GM19455 (cell line): ENCODE measurements around the gene SHROOM2.

Experiments
- ATAC-seq: cut with Tn5 transposase; IDR thresholded peaks from one replicate; pipeline ENCODE4 v1.9.1; 2021; ENCODE audit not compliant: unreplicated experiment

The SHROOM2 gene

DNA sequence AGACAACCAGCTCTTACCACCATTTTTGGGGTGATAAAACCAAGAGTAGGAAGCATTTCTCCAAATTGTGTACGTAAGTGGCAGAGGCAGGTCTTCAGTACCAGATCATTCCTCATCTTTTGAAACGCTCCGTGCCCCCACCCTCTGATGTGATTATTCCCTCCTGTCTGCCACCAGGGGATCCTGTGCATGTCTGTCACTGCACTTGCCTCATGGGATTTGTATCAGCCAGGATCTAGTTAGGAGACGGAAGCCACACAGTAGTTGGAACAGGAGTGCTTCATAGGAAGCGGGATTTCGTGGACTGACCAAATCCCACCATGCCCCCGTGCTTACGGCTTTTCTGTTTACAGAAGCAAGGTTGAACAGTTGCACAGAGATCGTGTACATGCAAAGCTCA lies 75.5 kb downstream of the SHROOM2 start:
- ATAC-seq, result no peak

DNA sequence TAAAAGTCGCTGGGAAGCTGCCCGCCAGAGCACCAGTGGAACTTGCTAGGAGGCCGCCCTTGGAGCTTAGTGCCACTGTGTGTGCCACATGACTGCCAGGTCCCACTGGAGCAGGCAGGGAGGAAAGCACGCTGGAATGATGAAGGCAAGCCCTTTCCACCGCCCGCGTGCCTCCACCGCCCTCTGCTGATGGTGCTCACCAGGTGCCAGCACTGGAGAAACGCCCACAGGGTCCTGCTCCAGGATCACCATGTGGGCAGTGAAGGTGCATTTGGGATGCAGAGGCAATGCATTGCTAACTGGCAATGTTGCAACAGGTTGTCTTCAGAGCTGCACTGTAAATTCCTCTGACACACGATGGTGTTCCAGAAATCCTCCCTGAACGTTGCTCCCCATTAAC lies 76.3 kb downstream of the SHROOM2 start:
- ATAC-seq, result no peak

DNA sequence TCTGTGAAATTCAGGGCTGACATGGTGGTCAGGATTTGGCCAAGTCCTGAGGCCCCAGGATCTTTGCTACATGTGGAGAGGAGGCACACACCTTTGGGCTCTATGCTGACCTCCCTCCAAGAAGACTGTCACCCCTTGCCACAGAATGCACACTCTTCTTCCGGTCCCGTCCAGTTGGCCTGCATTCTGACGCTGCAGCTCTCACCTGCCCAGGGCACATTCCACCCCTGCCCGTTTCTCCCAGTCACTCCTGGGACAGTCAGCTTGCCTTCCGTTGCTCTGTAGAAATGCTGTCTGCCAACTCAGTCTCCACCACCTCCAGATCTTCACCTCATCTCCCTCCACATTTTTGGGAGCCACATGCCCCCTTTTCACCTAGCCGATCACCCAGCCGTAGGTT lies 76.7 kb downstream of the SHROOM2 start:
- no peak for ATAC-seq

DNA sequence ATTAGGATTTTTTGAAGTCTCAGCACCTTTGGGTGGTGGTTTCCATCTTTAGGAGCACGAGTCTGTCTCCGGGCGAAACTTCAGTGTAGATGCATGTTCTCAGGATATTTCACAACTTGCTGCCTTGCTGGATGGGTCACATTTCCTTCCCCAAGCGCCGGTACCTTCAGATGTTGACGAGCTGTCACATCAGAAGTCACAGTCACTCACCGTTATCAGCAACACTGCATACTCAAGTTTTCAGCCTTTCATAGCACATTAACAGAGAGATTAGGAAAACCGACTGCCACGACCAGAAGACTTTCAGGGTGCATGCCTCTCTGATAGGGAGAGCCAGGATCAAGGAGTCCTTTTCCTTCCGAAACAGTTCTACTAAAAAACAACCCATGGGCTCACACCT lies 77.8 kb downstream of the SHROOM2 start:
- no peak for ATAC-seq

DNA sequence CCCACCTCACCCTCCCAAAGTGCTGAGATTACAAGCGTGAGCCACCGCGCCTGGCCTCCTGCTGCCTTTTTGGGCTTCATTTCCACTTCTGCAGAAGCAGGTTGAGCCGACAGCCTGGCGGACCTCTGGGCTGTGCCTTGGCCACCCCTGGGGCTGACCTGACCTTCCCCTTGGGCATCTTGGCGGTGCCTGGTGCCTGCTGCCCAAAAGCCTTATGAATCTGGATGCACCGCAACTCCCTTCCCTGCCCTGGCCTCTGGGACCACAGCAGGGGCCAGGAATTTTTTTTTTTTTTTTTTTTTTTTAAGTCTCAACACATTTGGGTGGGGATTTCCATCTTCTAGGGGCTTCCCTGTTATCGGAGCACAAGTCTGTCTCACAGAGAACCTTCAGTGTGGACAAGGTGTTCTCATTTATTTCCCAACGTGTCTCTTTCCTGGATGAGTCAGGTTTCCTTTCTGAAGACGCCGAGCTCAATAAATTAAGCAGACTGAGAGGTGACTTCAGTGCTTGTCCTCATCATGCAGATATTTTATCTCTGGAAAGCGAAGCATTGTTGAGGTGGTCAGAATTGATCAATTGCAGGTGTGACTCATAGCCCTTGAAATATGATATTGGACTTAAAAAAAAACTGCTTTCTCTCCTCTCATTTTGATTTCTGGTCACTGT lies 79.7 kb downstream of the SHROOM2 start:
- no peak for ATAC-seq

DNA sequence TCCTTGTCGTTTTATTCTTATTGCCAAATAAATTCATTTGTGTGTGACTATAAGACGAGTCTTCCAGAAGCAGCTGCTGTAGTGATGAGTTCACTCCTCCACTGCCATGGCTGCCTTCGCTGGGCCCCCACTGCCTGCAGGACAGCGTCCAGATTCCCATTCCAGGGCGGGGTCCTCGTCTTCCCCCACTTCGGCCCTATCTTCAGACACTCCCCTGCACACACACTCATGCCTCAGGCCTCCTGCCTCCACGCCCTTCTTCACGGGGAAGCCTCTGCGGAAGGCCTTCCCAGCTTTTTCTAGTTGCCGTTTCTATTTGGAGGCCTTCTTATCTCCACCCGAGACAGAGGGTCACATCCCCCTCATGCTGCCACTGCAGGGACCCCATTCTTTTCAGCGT lies 80.4 kb downstream of the SHROOM2 start:
- ATAC-seq, result no peak

DNA sequence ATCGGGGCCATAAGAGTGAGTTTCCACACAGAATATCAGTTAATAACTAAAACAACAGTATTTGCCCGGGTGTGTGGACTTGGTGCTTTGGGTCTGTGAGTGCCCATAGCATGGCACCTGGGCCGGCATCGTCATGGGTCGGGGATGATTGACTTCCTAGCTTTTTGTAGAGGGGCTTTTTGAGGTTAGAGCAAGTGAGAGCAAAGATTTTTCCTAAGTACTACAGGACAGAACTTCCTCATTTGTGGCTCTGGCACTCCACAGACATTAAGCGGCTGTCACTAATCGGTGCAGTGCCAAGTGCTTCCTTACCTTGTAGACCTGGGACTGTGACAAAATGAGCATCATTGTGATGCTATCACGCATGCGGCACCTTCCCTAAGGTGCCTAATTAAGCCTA lies 81.0 kb downstream of the SHROOM2 start:
- no peak for ATAC-seq

DNA sequence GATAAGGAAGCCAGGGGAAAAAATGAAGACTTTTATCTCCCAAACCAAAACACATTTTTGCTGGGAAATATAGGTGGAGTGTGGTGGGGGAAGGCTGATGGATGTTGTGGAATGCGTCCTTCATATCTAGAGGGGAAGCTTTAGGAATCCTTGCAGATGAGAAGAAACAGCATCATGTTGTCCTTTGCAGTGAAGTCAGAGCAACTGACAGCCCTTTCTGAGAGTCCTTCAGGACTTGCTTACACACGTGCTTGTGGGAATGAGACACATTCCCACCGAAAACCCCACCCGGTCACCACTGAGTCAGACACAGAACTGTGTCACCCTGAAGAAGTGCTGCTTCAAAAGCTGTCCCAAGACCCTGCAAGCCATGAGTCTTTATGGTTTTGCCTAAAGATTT lies 81.5 kb downstream of the SHROOM2 start:
- ATAC-seq, result no peak

DNA sequence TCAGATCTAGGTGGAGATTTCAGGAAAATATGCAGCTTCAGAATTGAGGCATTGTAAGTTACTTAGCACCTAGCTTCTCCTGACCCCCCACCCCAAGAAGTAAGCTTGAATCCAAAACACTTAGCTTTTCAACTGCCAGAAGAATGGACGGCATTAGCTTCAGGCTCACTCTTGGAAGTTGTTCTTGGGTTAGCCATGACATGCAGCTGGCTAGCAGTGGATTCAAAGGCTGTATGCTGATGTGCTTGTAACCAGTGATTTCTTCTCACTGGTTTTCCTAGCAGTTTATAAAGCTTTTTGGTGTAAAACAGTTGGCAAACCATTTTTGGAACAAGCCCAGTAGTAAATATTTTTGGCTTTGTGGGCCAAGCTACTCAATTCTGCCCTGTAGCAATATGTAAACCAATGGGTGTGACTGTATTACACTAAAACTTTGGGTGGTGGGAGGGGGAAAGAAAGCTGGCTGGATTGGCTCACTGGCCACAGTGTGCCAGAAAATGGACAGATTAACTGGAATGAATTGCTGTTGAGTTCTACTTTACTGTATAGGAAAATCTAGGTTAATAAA lies 85.6 kb downstream of the SHROOM2 start:
- no peak for ATAC-seq

DNA sequence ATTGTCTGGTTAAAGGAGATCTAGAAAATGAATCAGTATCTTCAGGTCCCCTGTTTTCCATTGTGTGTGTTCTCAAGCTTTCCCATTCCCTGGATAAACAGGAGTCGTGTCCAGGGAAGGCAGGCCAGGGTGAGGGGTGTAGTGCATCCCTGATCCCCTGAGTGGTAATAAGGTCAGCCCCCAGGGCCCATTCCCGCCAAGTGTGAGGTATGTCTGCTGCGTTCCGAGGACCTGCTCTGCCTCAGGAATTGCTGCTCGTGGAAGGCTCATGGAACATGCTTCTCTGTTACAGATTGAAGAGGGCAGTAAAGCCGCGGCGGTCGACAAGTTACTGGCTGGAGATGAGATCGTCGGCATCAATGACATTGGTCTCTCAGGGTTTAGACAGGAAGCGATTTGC lies 87.1 kb downstream of the SHROOM2 start:
- ATAC-seq, result no peak

DNA sequence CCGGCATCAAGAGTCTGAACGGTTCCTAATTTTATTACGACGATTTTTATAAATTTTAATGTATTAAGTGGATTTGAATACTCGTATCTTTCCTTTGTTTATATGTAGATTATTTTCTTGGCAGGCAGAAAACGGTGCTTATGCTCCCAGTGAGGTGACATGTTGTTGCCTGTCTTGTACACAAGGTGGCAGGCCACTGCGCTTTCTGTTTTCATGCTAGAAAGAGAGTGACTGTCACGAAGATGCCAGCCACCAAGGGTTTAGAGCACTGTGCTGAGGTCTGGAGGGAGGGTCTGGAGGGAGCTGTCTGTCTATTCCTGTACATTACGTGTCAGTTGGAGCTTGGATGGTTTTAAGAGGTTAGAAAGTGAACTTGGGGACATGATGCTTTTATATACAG lies 87.7 kb downstream of the SHROOM2 start:
- peak; percentile 64 for ATAC-seq

DNA sequence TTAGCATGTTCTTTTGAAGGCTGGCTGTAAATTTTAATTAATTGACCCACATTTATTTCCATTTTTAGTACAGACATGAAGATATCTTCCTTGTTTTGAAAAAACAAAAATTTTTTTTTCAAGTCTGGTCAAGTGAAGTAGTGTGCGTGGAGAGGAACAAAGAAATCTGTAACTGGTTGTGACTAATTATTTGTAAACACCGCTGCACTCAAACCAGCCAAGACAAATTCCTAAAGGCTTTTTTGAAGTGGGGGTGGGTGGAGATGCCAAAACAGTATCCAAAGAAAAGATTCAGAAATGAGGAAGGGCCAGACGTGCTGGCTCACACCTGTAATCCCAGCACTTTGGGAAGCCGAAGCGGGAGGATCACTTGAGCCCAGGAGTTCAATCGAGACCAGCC lies 88.3 kb downstream of the SHROOM2 start:
- ATAC-seq, result no peak

DNA sequence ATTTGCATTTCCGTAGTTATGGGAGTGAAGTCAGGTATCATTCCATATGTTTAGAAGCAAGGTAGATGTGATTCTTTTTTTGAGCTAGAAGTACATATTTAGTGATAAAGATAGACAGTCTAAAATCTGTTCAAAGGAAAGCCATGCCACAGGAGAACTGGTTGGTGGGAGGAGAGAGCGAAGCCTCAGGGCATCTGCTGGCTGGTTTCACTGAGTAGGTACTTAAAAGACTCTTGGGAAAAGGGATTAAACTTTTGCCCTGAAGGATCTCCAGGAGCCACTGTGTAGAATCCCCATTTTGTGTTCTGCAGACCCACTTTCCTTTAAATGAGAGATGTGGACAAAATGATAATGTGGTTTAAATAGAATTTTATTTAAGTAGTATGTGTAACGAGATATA lies 89.6 kb downstream of the SHROOM2 start:
- ATAC-seq, result no peak

DNA sequence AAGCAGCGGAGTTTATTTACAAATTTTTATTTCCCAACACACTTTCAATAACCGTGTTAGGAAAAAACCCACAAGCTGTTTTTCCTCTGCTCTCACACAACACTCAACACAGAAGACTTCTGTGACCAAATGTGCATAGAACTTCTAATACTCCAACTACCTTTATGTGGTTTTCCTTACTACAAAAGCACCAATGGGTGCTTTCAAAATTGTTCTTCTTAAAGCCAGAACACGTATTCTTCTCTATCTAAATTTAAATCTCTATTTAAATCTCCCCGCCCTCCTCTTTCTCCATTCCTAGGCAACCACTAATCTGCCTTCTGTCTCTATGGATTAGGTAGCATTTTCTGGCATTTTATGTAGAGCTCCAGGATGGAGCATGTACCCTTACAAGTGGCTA lies 90.0 kb downstream of the SHROOM2 start:
- no peak for ATAC-seq

DNA sequence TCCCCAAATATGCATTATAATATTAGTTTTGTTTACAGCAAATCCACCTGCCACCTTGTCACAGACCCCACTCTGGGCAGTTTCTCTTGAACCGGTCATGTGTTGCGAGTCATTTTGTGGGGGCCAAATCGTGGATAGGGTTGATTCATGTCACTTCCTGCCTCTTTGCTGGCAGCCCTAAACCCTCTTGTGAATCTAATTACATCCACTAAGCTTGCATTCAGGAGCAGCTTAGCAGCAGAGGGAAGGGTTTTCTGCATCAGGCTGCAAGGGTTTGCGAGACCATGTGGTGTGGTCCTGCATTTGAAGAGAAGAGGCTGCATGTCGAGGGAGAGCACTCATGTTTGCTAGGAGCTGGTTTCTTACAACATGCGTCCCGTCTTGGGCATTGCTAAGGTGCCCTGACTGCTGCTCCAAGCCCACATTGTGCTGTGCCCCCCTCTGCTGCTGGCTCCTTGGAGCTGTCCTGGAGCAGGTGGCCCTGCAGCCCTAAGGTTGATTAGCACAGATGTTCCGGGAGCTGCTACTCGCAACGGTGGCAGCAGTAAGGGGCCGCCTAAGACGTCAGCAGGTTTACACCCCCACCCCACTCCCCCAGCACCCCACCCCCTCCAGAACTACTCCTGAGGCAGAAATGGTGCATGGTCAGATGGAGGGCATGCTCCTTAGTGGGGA lies 92.1 kb downstream of the SHROOM2 start:
- no peak for ATAC-seq

DNA sequence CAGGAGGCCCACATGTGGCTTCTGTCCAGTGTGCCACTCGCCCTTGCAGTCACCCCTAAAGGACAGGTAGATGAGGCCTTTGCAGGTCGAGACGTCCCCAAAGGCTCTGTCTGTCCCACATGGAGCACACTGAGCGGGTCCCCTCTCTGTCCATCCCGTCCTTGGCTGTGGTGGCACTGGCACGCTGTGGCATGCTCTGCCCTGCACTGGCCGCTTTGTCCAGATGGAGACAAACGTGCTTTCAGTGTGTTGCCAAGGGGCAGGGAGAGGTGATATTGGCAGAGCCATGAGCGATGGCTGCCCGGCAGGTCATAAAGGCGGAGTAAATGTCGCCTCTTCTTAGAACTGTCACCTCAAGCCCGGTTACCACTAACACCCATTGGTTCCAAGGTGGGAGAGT lies 94.0 kb downstream of the SHROOM2 start:
- no peak for ATAC-seq

DNA sequence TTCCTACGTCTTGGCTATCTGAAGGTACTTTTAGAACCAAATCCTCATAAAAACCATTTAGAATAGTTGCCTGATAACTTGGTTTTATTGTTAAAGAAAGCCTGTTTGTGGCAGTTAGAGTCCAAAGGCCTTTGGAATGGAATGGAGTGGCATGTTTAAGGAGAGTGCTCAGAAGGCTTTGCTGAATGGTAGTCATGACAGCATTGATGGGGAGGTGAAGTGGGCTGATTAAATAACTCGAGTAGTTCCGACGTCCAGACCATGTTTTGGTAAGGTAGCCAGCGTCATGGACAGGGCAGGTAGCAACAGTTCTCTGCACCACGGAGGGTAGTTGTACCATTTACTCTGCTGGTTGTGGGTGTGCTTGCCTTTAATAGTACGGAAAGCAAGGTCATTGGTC lies 94.6 kb downstream of the SHROOM2 start:
- ATAC-seq, result no peak

DNA sequence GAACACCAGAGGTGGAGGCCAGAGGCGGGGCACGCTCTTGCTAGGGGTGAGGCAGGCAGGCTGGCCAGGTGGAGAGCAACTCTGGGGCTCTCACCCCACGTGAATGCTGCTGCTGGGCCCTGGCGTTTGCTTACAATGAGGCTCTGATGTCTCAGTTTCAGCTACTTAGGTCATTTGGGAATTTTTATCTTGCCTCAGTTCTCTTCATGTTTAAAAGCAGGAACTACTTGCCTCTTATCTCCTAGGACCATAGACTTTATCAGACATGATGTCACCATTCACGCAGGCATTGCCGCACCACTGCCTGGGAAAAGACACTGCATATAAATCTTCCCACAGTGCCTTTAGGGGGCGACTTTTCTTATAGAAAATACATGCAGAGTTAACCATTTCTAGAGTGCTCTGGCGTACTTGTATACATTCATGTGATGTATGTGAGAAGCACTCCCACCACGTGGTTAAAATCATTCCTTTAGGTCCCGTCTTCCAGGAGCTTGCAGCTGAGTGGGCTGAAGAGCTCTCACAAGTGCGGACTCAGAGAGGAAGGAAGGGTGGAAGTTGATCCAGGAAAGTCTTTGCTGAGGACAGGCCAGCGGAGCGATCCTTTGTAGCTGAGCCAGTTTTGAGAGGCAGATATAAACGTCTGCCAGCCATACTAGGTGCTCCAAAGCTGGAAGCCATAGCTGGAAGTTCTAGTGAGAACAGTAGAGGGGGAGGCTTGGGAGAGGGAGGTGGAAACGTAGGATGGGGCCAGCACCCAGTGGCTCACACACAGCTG lies 96.6 kb downstream of the SHROOM2 start:
- ATAC-seq, result no peak

DNA sequence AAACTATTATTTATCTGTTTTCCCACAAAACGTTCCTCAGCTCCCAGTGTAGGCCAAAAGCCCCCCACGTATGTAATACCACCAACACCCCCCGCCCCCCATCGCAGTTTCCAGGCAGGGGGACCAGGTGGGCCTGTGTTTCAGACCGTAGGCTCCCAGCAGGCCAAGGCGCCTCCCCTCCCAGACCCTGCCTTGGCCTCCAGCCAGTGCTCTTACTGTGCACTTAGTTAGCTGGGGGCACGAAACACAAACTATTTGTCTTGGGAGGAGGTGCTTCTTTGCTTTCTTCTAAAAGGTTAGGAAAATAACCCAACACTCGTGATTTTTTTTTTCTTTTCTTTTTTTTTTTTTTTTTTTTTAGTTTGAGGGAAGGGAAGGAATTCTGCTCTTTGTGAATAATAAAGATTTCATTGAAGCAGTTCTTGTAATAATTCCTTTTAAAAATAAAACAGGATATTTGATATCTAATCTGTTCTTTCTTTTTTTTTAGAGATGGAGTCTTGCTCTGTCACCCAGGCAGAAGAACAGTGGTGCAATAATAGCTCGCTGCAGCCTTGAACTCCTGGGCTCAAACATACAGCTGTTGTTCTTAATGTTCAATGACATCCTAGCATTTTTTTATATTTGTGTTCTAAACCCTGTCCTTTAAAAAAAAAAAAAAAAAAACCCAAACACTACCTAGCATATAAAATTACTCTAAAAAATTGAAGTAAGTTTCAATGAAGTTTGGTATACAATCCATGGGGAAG lies 98.0 kb downstream of the SHROOM2 start:
- ATAC-seq, result no peak

DNA sequence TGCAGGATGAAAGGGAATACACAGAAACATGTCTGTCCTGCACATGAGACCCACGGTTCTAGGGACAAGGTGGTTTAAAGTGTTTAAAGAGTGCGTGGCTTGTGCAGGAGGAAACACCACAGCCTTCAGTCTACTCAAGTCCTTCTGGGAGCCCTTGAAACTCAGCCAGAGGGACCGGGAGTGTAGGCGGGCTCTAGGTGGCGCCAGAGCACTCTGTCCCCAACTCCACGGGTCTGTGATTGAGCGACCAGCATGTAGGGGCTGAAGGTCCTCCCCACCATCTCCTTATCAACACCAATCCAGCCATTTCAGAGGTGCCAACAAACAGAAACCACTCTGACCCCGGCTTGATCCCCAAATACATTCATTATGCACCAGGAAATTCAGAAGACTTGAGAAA lies 98.9 kb downstream of the SHROOM2 start:
- ATAC-seq, result no peak

DNA sequence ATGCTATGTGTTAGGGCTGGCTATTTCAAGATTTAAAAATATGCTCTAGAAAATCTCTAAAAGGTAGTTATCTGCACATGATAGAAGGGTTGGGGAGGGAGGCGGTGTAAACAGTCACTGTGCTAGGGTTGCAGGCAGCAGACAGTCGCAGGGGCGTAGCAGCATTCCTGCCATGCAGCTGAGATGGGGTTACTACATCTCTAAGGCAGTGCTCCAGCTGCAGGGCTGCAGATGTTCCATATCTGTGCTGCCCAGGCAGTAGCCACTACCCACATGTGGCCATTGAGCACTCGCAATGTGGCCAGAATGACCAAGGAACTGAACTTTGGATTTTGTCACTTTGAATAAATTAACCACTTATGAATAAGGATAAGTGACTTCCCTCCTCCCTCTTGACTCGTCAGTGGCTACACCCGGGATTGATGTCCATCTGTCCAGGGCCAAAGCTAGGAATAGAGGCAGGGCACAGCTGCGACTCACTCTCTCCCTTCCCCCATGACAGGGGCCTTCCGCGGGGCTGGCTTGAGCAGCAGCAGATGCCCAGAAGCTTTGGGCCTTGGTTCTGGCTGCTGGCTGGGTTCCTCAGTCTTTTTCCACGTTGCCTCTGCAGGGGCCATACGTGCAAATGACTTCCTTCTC lies 101.5 kb downstream of the SHROOM2 start:
- ATAC-seq, result no peak
